MM.1S (cell line): ENCODE data around the gene GUCA1A.

Experiments
- CTCF ChIP-seq: fragments of 300-600 bp; sonication (generic); IDR thresholded peaks from 2 replicates; pipeline ENCODE4 v1.5.1; 2016; ENCODE audit warnings: antibody characterized with exemption, low read length, mixed read lengths
- EZH2phosphoT487 ChIP-seq: fragments of 300-600 bp; sonication (generic); IDR thresholded peaks from 2 replicates; pipeline ENCODE4 v1.6.1; 2018; ENCODE audit warnings: antibody characterized with exemption, low read length

- TF ChIP-seq EZH2phosphoT487 (no peak), CTCF (no peak)
These were observed 21.1 kb upstream of the GUCA1A start for GRCh38 chr6:42152024-42152423.
